HG03575 (cell line): ENCODE data around the gene MED12L.

ENCODE experiments used
- ATAC-seq: cut with Tn5 transposase; IDR thresholded peaks from one replicate; pipeline ENCODE4 v1.9.1; 2021; ENCODE audit not compliant: unreplicated experiment, insufficient number of reproducible peaks, low FRiP score; ENCODE audit errors: extremely low read depth

Gene MED12L

DNA sequence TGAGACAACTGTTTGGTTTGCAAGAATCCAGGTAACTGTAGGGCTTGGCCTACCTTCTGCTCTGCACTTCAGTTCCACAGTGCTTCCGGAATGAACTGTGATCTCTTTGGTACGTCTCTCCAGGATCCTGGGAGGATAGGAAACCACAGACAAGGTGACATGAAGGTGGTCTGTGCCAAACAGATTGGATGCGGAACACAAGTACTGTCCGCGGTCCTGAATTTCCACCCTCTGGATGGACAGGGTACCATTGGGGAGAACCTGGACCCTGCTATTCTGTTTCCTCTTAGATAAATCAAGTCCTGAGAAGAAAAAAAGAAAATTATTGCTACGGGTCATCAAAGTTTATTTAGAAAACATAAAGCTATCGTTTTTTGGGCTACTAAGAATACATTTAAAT is 358.1 kb downstream of the MED12L start:
- ATAC-seq: no peak

DNA sequence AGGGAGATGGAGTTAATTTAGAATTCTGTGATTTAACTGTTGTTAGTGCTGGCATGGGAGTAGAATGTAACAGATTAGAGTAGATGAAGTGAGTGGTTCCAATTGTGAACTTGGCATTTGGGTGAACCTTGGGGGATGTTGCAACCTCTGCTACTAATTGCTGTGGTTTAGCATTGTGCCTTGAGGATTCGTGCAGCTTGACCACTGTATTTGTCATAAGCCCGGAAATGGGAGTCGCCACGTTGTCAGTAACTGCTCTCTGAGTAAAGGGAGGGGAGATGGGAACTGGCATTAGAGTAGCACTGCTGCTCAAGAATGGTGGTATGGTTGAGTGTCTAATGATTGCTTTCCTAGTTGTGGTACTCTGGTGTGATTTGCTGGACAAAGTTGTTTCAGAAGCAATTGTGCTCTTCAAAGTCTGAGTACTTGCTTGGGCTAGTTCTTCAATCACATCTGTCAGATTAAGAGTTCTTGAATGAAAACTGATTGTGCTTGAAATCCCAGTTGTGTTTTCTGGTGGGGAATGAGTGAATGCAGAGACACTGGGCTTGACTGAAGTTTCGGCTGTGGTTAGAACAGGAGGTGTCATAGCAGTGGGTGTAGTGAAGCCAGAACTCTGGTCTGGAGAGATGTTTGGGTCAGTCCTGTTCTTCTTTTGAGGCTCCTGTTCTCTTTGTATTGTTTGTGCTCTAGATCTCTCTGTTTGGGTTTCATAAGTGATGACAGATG is 360.0 kb downstream of the MED12L start:
- no peak for ATAC-seq

DNA sequence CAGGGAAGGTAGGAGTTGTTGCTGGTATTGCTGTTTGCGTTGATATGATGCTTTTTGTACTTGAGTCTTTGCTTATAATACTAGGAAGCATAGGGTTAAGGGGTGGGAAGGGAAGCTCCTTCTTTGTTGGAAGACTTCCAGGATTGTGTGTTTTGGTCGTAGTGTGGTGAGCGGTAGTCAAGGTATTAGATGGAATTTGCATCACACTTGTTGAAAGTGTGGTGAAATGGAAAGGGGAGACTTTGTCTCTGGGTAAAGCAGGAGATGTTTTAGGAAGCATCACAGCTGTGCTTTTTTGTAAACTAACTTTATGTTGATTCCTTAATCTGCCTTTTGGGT is 360.5 kb downstream of the MED12L start:
- no peak for ATAC-seq

DNA sequence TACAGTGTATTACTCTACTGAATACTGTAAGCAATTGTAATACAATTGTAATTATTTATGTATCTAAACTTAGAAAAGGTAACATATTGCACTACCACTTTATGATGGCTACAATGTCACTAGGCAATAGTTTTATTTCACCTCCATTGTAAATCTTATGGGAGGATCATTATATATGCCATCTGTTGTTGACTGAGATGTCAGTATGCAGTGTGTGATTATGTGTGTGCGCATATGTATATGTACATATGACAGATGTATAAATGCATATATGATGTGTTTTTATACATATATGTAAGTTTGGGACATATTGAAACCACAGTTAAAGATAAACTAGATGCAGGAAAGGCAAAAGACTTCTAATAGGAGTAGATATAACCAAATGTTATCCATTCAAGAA is 366.9 kb downstream of the MED12L start:
- no peak for ATAC-seq

DNA sequence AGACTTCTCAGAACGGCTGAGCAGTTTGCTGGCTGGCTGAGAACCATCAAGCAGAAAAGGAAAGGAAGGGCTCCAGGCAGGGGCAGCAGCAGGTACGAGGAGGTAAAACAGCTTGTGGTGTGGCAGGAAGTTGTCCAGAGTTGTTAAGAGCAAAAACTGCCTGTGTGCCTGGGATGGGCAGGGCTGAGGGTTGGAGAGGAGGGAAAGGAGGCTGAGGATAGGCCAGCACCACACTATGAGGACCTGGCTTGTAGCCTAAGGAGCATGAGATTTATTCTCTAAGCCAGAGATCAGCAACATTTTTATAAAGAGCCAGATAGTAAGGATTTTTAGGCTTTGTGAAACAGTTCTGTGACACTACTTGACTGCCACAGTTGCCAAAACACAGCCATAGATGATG is 367.4 kb downstream of the MED12L start:
- no peak for ATAC-seq

GRCh38 chr3:151456065-151456464 is 370.6 kb downstream of the MED12L start:
- no peak for ATAC-seq

GRCh38 chr3:151459358-151459757 is 373.9 kb downstream of the MED12L start:
- no peak for ATAC-seq

DNA sequence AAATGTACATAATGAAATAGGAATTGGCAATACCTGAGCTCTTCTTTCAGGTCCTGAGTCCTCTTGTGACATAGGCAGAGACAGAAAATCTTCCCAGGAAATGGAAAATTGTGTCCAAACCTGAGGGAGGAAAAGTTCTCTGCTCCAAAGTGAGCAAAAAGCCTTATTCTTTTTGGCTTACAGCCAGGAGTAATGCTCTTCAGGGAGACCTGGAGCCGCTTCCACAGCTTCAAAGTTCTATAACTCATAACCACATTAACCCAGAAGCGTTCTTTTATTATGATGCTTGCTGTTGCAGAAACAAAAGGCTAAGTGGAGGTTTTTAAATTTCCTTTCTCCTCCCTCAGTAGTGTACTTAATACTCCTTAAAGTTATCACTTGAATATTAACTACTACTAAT is 374.8 kb downstream of the MED12L start:
- no peak for ATAC-seq

DNA sequence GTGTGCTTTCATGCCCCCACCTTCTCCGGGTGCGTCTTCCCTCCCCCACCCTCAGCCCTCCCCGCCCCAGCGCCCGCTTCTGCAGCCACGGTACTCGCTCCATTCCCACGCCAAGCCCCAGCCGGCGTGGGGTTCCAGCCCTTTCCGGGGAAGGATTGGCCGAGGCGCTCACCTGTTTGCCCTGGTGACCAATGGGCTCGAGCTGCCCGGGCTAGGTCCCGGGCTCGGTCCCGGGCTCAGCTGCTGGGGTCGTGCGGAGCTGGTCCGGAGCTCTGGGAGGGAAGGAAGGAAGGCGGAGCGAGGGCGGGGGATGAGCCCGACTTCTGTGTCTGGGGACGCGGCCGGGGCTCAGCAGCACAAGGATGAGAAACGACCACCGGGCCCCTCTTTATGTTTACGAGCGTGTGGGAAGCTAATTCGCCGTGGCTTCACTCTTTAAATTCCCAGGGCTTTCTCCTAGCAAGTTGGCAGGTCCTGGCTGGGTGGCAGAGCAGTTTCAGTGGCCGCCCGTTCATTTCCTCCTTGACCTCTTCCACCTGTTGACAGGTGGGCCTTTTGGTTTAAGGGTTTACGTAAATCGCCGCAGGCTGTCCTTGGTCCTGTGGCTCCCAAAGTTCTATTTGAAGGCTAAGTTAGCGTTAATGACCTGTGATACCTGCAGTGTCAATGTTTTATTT is 375.4 kb downstream of the MED12L start, which contains the start of gene IGSF10:
Gene IGSF10, minus strand, starts transcription at position 288 of the 677 bp plus-strand sequence. CDS start 2,352 bp downstream, outside the sequence.
- ATAC-seq: no peak

GRCh38 chr3:151462278-151462780 is 376.9 kb downstream of the MED12L start:
- no peak for ATAC-seq

- ATAC-seq: no peak
Observed at GRCh38 chr3:151462991-151463390, 377.5 kb downstream of the MED12L start.

DNA sequence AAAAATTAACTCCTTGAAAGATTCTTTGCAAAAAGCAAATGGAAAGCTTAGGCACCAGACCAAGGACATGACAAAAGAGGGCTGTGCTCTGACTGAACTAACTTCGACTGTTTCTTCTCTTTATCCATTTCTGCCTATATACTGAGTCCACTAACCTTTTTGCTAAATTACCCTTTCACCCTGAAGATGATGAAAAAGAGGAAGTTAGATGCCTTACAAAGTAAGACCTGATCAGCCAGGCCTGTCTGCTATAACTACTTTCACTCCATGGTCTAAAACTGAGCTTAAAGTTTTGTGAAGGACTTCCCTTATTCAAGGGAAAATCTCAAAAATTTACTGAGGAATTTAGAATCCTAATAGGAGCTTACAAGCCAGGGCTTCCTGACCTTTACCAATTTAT is 381.6 kb downstream of the MED12L start:
- no peak for ATAC-seq

DNA sequence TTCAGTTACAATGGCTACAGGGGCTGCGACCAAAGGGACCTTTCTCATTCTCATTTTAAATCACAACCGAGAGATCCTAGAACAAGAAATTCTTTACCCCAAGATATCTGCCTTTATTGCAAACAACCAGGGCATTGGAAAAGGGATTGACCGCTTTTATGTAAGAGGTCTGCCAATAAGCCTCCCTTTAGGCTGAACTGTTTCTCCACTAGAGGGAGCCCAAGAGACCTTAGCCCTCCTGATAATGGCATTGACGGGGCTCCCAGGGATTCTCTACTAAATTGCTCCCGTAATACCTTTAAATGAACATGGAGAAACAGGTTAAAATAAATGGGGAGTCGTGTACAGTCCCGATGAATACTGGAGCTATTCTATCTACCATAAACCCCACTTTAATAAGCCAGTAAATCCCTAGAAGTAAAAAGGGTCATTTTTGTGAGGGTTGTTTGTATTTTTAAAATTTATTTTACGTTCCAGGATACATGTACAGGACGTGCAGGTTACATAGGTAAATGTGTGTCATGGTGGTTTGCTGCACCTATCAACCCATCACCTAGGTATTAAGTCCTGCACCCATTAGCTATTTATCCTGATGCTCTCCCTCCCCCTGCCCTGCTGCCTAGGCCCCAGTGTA is 382.9 kb downstream of the MED12L start:
- no peak for ATAC-seq

DNA sequence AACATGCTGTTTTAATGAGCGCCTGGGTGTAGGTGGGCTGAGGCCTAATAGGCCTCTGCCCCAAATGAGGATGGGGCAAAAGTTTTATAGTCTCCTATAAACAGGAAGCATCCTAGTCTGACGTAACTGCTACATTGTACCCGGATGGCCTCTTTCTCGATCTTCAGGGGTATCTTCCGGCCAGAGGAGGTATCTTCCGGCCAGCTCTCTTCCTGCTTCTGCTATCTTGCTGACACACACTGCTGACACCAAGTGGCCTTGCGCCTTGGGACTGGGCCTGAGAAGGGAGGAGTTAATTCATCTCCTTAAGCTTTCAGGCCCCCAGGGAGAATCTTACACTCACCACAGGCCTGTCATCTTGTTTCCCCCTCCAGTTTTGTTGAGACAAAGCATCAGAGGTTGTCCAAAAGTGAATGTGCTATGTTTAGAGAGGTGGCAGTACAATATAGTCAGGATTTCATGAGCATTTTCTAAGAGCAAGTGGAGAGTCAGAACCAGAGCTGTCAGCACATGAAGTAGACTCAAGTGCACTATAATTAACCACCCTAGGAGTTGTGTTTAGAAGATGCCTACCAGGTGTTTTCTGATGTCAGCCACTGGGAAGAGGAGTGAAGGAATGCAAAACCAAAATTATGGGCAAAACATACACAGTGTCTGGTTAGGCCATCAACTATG is 391.0 kb downstream of the MED12L start:
- no peak for ATAC-seq

GRCh38 chr3:151477591-151478334 is 392.3 kb downstream of the MED12L start:
- ATAC-seq: no peak

DNA sequence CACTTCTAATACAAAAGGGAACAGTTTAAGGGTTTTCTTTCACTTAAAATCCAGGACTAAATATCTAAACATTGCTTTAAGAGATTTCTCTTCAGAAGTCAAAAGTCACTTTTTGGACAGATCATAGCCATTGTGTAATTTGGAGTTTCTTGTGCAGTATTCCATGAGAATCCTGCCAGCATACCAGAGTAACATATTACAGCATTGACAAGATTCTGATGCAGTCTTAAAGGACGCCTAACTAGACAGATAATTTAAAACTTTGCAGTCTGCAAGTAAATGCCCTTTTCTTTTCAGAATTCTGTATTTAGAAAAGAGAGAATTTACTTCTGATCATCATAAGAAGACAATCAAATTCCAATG is 392.9 kb downstream of the MED12L start:
- ATAC-seq: no peak

DNA sequence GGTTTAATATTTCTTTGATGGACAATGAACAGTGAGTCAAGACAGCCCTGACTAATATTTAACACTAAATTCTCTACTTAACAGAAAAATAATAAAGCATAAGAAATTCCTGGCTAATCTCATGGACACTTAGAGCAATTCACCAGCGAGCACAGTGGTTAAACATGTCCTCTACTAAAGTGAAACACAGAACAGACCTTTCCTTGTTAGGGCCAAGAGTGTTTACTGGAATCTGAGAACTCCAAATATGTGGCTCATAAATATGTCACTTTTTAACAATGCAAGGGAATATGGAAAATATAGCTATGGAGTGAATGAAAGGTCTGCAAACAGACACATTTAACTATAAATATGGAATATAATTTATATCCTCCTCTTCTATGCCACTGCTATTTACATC is 394.0 kb downstream of the MED12L start:
- no peak for ATAC-seq

DNA sequence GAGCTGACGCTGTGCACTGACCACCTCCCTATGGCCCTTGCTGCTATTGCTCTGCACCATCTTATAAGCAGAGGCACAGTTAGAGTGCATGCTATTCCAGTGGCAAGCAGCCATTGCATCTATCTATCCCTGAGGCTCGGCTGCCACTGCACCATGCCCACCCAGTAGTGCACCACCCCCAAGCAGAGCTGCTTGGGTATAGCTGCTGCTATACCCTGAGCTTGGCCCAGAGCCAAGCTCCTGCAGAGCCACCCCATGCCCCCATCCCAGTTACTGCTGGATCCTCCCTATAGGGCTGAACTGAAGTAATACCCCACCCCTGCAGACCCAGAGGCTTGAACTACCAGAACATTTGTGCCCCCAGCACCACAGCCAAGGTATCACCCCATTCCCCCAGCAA is 395.0 kb downstream of the MED12L start:
- no peak for ATAC-seq

DNA sequence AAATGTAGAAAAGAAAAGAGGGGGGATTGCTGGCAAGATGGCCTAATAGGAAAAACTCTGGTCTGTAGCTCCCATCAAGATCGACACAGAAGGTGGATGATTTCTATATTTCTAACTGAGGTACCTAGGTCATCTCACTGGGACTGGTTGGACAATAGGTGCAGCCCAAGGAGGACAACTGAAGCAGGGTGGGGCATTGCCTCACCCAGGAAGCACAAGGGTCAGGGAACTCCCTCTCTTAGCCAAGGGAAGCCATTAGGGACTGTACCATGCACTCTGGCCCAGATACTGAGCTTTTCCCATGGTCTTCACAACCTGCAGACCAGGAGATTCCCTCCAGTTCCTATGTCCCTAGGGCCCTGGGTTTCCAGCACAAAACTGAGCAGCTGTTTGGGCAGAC is 398.0 kb downstream of the MED12L start:
- ATAC-seq: no peak
